HAP-1 (cell line): ENCODE results near the gene IRF2BP2.

Experiments
- DNase-seq, 2 experiments: peaks; one replicate each; pipeline ENCODE4 v3.0.0-alpha.2; 2016 to 2020; ENCODE audit warnings: low spot score in 2 of 2
- H3K27me3 ChIP-seq: fragments of 250-450 bp; sonication (Bioruptor Pico); 2 replicates; pipeline ENCODE4 v1.5.1; 2020; ENCODE audit warnings: low read depth, mild to moderate bottlenecking, moderate library complexity
- H3K36me3 ChIP-seq: fragments of 250-450 bp; sonication (Bioruptor Pico); replicated peaks from 2 replicates; pipeline ENCODE4 v1.5.1; 2020; ENCODE audit warnings: mild to moderate bottlenecking
- H3K4me1 ChIP-seq: fragments of 250-450 bp; sonication (Bioruptor Pico); 2 replicates; pipeline ENCODE4 v1.5.1; 2020; ENCODE audit warnings: mild to moderate bottlenecking
- H3K4me3 ChIP-seq: fragments of 250-450 bp; sonication (Bioruptor Pico); 2 replicates; pipeline ENCODE4 v1.5.1; 2020; ENCODE audit warnings: mild to moderate bottlenecking, moderate library complexity
- H3K9me3 ChIP-seq: fragments of 250-450 bp; sonication (Bioruptor Pico); 2 replicates; pipeline ENCODE4 v1.5.1; 2020; ENCODE audit warnings: mild to moderate bottlenecking, moderate library complexity
- in situ Hi-C: fragments of 300-500 bp; cut with MboI; formaldehyde crosslinking; loops from 3 replicates; pipeline ENCODE4 v1.14.3; 2020; ENCODE audit warnings: low sequenced_read_pairs, inconsistent platforms, mixed read lengths

IRF2BP2 gene

GRCh38 chr1:234605983-234606783 lies 3.8 kb downstream of the IRF2BP2 start:
- Histone ChIP-seq H3K36me3 (peaks cover 45% of the 10 kb centered on the region), H3K27me3 (no peaks in the 10 kb centered on the region), H3K9me3 (no peaks in the 10 kb centered on the region), H3K4me3 (peak overlapping the region; percentile 55), H3K4me1 (peaks cover 43% of the 10 kb centered on the region)
- DNase-seq: no peak
- in situ Hi-C loops: loop anchor here (5.0 to 10.0 kb wide), 3 partner anchors 109 to 476 kb away; no protein-coding TSS in a partner anchor

- H3K4me3 ChIP-seq: peak overlapping the region; percentile 55
- no peaks in the 10 kb centered on the region for H3K9me3 ChIP-seq
- peaks cover 49% of the 10 kb centered on the region for H3K4me1 ChIP-seq
- peaks cover 45% of the 10 kb centered on the region for H3K36me3 ChIP-seq
- in situ Hi-C loops: loop anchor here (5.0 to 10.0 kb wide), 3 partner anchors 108 to 477 kb away; no protein-coding TSS in a partner anchor
- H3K27me3 ChIP-seq: no peaks in the 10 kb centered on the region
- DNase-seq: no peak
Observed at GRCh38 chr1:234605399-234605982, 4.5 kb downstream of the IRF2BP2 start.

GRCh38 chr1:234604495-234605398 lies 5.2 kb downstream of the IRF2BP2 start:
- Histone ChIP-seq H3K4me3 (peak overlapping the region; percentile 55), H3K9me3 (no peaks in the 10 kb centered on the region), H3K36me3 (peaks cover 45% of the 10 kb centered on the region), H3K4me1 (peaks cover 50% of the 10 kb centered on the region), H3K27me3 (no peaks in the 10 kb centered on the region)
- in situ Hi-C loops: loop anchor here (5.0 to 10.0 kb wide), 3 partner anchors 107 to 478 kb away; no protein-coding TSS in a partner anchor
- peak in 1 of 2 experiments; percentile 27 for DNase-seq

- peak in 1 of 2 experiments; percentile 45 for DNase-seq
- in situ Hi-C loops: loop anchor here (10.0 kb wide), 1 partner anchor 121 kb away; no protein-coding TSS in a partner anchor
- H3K36me3 ChIP-seq: peaks cover 44% of the 10 kb centered on the region
- peaks cover 59% of the 10 kb centered on the region for H3K4me1 ChIP-seq
- peak overlapping the region; percentile 55 for H3K4me3 ChIP-seq
- no peaks in the 10 kb centered on the region for H3K9me3 ChIP-seq
- no peaks in the 10 kb centered on the region for H3K27me3 ChIP-seq
Observed at GRCh38 chr1:234603221-234604204, 6.5 kb downstream of the IRF2BP2 start.

GRCh38 chr1:234602334-234603220 lies 7.4 kb downstream of the IRF2BP2 start:
- DNase-seq: peak; percentile 53 to 84
- Histone ChIP-seq H3K9me3 (no peaks in the 10 kb centered on the region), H3K4me1 (peaks cover 61% of the 10 kb centered on the region), H3K36me3 (peaks cover 34% of the 10 kb centered on the region), H3K4me3 (no peak overlapping the region), H3K27me3 (no peaks in the 10 kb centered on the region)
- in situ Hi-C loops: loop anchor here (10.0 kb wide), 1 partner anchor 122 kb away; no protein-coding TSS in a partner anchor

GRCh38 chr1:234601301-234602017 lies 8.5 kb downstream of the IRF2BP2 start:
- DNase-seq: peak in 1 of 2 experiments; percentile 43
- Histone ChIP-seq H3K4me1 (peaks cover 61% of the 10 kb centered on the region), H3K9me3 (no peaks in the 10 kb centered on the region), H3K4me3 (no peak overlapping the region), H3K36me3 (peaks cover 23% of the 10 kb centered on the region), H3K27me3 (no peaks in the 10 kb centered on the region)
- in situ Hi-C loops: loop anchor here (10.0 kb wide), 1 partner anchor 123 kb away; no protein-coding TSS in a partner anchor

- H3K36me3 ChIP-seq: peaks cover 15% of the 10 kb centered on the region
- peak overlapping the region; percentile 19 for H3K4me3 ChIP-seq
- no peaks in the 10 kb centered on the region for H3K9me3 ChIP-seq
- in situ Hi-C loops: loop anchor here (10.0 kb wide), 1 partner anchor 124 kb away; no protein-coding TSS in a partner anchor
- no peaks in the 10 kb centered on the region for H3K27me3 ChIP-seq
- peak; percentile 45 to 48 for DNase-seq
- peaks cover 57% of the 10 kb centered on the region for H3K4me1 ChIP-seq
Observed at GRCh38 chr1:234600418-234601281, 9.3 kb downstream of the IRF2BP2 start.

GRCh38 chr1:234599617-234600417 lies 10.2 kb downstream of the IRF2BP2 start:
- peak; percentile 73 to 86 for DNase-seq
- Histone ChIP-seq H3K4me1 (peaks cover 52% of the 10 kb centered on the region), H3K9me3 (no peaks in the 10 kb centered on the region), H3K27me3 (no peaks in the 10 kb centered on the region), H3K4me3 (peak overlapping the region; percentile 32), H3K36me3 (peaks cover 7% of the 10 kb centered on the region)
- in situ Hi-C loops: loop anchor here (10.0 kb wide), 1 partner anchor 125 kb away; no protein-coding TSS in a partner anchor

- no peak for DNase-seq
- in situ Hi-C loops: no loop called here
Observed at GRCh38 chr1:234598974-234599616, 10.9 kb downstream of the IRF2BP2 start.

More at GRCh38 chr1:234598974-234599616, 10.9 kb downstream of the IRF2BP2 start:
- Histone ChIP-seq H3K27me3 (no peaks in the 10 kb centered on the region), H3K4me3 (peak overlapping the region; percentile 32), H3K9me3 (no peaks in the 10 kb centered on the region), H3K4me1 (peaks cover 47% of the 10 kb centered on the region), H3K36me3 (peaks cover 5% of the 10 kb centered on the region)
